IPS-18a (cell line): ENCODE data around the gene POU6F2.

Experiments used
- H3K27ac ChIP-seq: one replicate; pipeline ENCODE4 v1.5.1; 2013; ENCODE audit warnings: low read length
- H3K27me3 ChIP-seq: one replicate; pipeline ENCODE4 v1.6.1; 2013; ENCODE audit warnings: mild to moderate bottlenecking, low read length; ENCODE audit not compliant: control insufficient read depth, insufficient read depth
- H3K36me3 ChIP-seq: one replicate; pipeline ENCODE4 v1.6.1; 2013; ENCODE audit warnings: low read depth, low read length; ENCODE audit not compliant: control insufficient read depth
- H3K4me1 ChIP-seq: one replicate; pipeline ENCODE4 v1.6.1; 2013; ENCODE audit warnings: low read depth, low read length; ENCODE audit not compliant: control insufficient read depth
- H3K4me3 ChIP-seq: one replicate; pipeline ENCODE4 v1.5.1; 2013; ENCODE audit warnings: low read length
- H3K9ac ChIP-seq: one replicate; pipeline ENCODE4 v1.6.1; 2013; ENCODE audit warnings: mild to moderate bottlenecking, low read length, moderate library complexity
- H3K9me3 ChIP-seq: one replicate; pipeline ENCODE4 v1.6.1; 2013; ENCODE audit warnings: low read depth, low read length; ENCODE audit not compliant: control insufficient read depth

POU6F2 gene

GRCh38 chr7:39392151-39392550 is 414.4 kb downstream of the POU6F2 start:
- H3K36me3 ChIP-seq = no peaks in the 10 kb centered on the region
- H3K4me3 ChIP-seq = no peak overlapping the region
- no peak overlapping the region for H3K27ac ChIP-seq
- H3K9me3 ChIP-seq = no peaks in the 10 kb centered on the region
- no peaks in the 10 kb centered on the region for H3K27me3 ChIP-seq
- H3K4me1 ChIP-seq = peaks cover 3% of the 10 kb centered on the region
- no peak overlapping the region for H3K9ac ChIP-seq

DNA sequence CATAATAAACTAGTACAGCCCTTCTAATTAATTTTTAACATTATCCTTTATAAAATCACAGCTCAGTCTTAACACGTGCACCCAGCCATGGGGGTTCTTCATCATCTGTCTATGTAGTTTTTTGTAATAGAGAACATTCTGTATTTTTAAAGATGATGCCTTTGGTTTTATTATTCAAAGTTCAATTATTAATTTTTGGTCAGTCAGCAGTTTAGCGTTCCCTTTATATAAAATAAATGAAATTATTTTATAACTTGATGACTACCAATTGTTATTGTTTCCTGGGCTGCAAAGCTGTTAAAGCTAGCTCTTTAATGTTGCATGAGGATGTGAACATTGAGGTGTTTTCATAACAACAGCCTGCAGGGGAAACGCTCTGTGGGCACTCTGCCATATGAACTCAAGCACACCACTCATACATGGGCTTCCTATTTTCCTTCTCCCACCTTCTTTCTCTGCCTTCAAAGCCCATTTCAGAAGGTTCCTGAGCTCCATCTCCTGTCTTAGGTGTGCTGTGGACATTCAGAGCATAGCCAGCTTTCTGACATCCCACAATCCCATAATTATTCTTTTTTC is 416.5 kb downstream of the POU6F2 start:
- no peak overlapping the region for H3K27ac ChIP-seq
- H3K27me3 ChIP-seq = no peaks in the 10 kb centered on the region
- no peak overlapping the region for H3K4me3 ChIP-seq
- no peaks in the 10 kb centered on the region for H3K9me3 ChIP-seq
- no peak overlapping the region for H3K9ac ChIP-seq
- no peaks in the 10 kb centered on the region for H3K36me3 ChIP-seq
- H3K4me1 ChIP-seq = peaks cover 3% of the 10 kb centered on the region

- Histone ChIP-seq H3K27me3 (no peaks in the 10 kb centered on the region), H3K9ac (no peak overlapping the region), H3K27ac (no peak overlapping the region), H3K9me3 (no peaks in the 10 kb centered on the region), H3K4me1 (peaks cover 13% of the 10 kb centered on the region), H3K4me3 (no peak overlapping the region), H3K36me3 (no peaks in the 10 kb centered on the region)
Measured at GRCh38 chr7:39399458-39399857, 421.7 kb downstream of the POU6F2 start.

DNA sequence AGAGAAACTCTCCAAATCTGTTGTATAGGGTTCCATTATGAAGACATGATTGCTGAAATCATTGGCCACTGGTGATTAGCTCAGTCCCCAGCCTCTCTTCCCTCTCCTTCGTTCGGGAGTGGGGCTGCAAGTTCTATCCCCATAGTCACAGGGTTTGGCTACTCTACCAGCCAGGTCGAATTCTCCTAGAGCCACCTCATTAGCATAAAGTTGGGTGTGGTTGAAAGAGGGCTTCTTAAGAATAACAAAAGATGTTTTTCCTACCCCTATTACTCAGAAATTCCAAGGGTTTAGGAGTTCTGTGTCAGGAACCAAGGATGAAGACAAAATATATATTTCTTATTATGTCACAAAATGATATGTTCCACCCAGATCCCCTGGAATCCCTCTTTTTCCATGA is 422.3 kb downstream of the POU6F2 start:
- Histone ChIP-seq H3K36me3 (no peaks in the 10 kb centered on the region), H3K4me3 (no peak overlapping the region), H3K9me3 (no peaks in the 10 kb centered on the region), H3K27ac (no peak overlapping the region), H3K9ac (no peak overlapping the region), H3K27me3 (no peaks in the 10 kb centered on the region), H3K4me1 (peaks cover 13% of the 10 kb centered on the region)

- Histone ChIP-seq H3K4me1 (peaks cover 13% of the 10 kb centered on the region), H3K9me3 (no peaks in the 10 kb centered on the region), H3K9ac (no peak overlapping the region), H3K27ac (no peak overlapping the region), H3K4me3 (no peak overlapping the region), H3K27me3 (no peaks in the 10 kb centered on the region), H3K36me3 (no peaks in the 10 kb centered on the region)
Measured at GRCh38 chr7:39400836-39401235, 423.1 kb downstream of the POU6F2 start.

GRCh38 chr7:39402034-39402433 is 424.3 kb downstream of the POU6F2 start:
- Histone ChIP-seq H3K27me3 (no peaks in the 10 kb centered on the region), H3K4me1 (peaks cover 13% of the 10 kb centered on the region), H3K36me3 (no peaks in the 10 kb centered on the region), H3K9ac (no peak overlapping the region), H3K4me3 (no peak overlapping the region), H3K27ac (no peak overlapping the region), H3K9me3 (no peaks in the 10 kb centered on the region)

DNA sequence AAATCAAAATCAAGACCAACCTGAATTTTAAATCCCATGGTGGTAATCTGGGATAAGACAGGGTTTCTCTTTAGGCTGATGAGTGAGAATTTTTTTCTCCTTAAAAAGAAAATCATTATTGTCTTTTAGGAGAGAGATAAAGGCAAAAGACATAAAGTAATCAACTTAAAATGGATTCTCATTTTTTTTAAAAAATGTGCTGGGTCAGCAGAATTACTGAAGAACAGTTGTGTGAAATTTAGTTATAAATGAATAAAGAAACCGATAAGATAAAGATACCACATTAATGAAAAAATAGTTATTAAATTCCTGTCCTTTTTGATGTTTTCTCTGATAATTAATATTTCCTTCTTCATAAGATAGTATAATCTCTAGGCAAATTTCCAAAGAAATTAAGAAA is 427.2 kb downstream of the POU6F2 start:
- Histone ChIP-seq H3K4me1 (peaks cover 17% of the 10 kb centered on the region), H3K9ac (no peak overlapping the region), H3K27ac (no peak overlapping the region), H3K9me3 (no peaks in the 10 kb centered on the region), H3K4me3 (no peak overlapping the region), H3K36me3 (no peaks in the 10 kb centered on the region), H3K27me3 (no peaks in the 10 kb centered on the region)

- Histone ChIP-seq H3K27ac (no peak overlapping the region), H3K9me3 (no peaks in the 10 kb centered on the region), H3K9ac (no peak overlapping the region), H3K27me3 (no peaks in the 10 kb centered on the region), H3K36me3 (no peaks in the 10 kb centered on the region), H3K4me1 (peaks cover 11% of the 10 kb centered on the region), H3K4me3 (no peak overlapping the region)
Measured at GRCh38 chr7:39405581-39405980, 427.9 kb downstream of the POU6F2 start.

- H3K4me3 ChIP-seq = no peak overlapping the region
- H3K4me1 ChIP-seq = peaks cover 7% of the 10 kb centered on the region
- H3K27ac ChIP-seq = no peak overlapping the region
- H3K27me3 ChIP-seq = no peaks in the 10 kb centered on the region
- H3K9ac ChIP-seq = no peak overlapping the region
- H3K36me3 ChIP-seq = no peaks in the 10 kb centered on the region
- no peaks in the 10 kb centered on the region for H3K9me3 ChIP-seq
Measured at GRCh38 chr7:39406467-39406866, 428.8 kb downstream of the POU6F2 start.

DNA sequence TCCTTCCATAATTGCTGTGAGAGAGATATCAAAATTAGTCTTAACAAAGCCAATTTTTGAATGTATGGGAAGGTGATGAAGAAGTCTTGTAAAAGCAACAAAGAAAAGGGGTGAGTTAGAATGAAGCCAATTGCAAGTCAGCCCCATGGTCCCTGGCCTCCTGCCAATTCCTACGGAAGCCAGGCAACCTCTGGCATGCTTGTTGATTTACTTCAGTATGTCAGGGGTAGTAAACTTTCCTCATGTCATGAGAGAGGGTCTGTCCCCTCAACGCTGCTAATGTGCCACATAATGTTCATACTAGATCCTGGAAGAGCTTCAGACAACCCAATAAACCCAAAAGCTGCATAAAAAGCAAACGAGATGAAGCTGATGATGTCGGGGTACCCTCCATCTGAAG is 429.4 kb downstream of the POU6F2 start:
- H3K4me1 ChIP-seq = peaks cover 7% of the 10 kb centered on the region
- no peak overlapping the region for H3K27ac ChIP-seq
- H3K36me3 ChIP-seq = no peaks in the 10 kb centered on the region
- no peaks in the 10 kb centered on the region for H3K9me3 ChIP-seq
- no peak overlapping the region for H3K9ac ChIP-seq
- no peak overlapping the region for H3K4me3 ChIP-seq
- H3K27me3 ChIP-seq = no peaks in the 10 kb centered on the region

DNA sequence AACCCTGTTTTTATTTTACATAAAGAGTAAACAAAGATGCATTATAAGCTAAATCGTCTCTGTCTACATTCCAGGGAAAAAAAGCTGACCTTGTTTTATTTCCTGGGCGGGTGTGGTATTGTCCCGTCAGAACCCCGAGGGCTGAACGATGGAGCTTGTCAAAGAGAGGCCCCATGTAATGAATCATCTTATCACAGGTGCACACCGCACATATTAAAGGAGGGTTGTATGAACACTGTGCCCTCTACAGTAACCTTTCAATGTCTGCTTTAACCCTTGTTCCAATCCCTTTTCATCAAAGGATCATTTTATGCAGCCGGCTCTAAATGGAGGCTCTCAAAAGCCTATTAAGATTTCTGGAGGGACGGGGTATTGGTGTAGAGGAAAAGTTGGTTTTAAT is 430.0 kb downstream of the POU6F2 start:
- Histone ChIP-seq H3K9ac (no peak overlapping the region), H3K4me1 (peaks cover 7% of the 10 kb centered on the region), H3K27ac (no peak overlapping the region), H3K36me3 (no peaks in the 10 kb centered on the region), H3K9me3 (no peaks in the 10 kb centered on the region), H3K27me3 (no peaks in the 10 kb centered on the region), H3K4me3 (no peak overlapping the region)

DNA sequence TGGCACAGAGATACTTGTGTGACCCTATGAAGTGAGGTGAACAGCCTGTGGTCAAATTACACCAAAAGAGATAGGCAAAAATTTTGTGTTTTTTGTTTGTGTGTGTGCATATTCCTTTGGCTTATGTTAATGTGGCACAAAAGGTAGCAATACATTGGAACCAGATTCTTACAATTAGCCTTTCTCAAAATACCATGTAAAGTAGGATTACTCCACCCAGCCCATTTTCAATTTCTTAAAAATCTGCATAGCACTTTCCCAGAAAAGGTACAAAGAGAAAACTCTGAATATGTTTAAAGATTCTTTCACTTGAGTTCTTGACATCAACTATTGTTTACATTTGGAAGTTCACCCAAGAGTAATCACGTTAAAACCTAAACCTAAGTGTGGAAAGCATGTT is 431.2 kb downstream of the POU6F2 start:
- Histone ChIP-seq H3K4me1 (peaks cover 7% of the 10 kb centered on the region), H3K9ac (no peak overlapping the region), H3K9me3 (no peaks in the 10 kb centered on the region), H3K27me3 (no peaks in the 10 kb centered on the region), H3K4me3 (no peak overlapping the region), H3K27ac (no peak overlapping the region), H3K36me3 (no peaks in the 10 kb centered on the region)
